A673 (cell line): ENCODE measurements around the gene EPB41L4B. TPM values are rescaled to one million over a fixed set of nuclear protein-coding genes. Genes with fewer than 3 reads are reported as not detected.
"Not testable (repeated sequence)": the region's sequence is repeated elsewhere in the genome, so short reads cannot be mapped to it uniquely, and the experiment has no call there.

Experiments used
- BruUV-seq: library from RNA; stranded (reverse); fragments of 400-500 nt; replicated peaks from 2 replicates; lab custom pipeline; 2021; lab: Mats Ljungman, UMichigan
- CTCF ChIA-PET: fragments of 300-600 bp; sonication (Branson Sonifier 250); formaldehyde crosslinking; loops from one replicate; lab custom pipeline; 2022; ENCODE audit warnings: antibody characterized with exemption; lab: Charles Lee
- POLR2A ChIA-PET: fragments of 300-600 bp; sonication (Branson Sonifier 250); formaldehyde crosslinking; loops from one replicate; lab custom pipeline; 2022; ENCODE audit warnings: antibody characterized with exemption; ENCODE audit not compliant: low non-redundant PET; lab: Charles Lee
- DNase-seq: peaks from one replicate; pipeline ENCODE4 v3.0.0-alpha.2; 2015; ENCODE audit warnings: low spot score
- H3K27ac ChIP-seq: fragments of 200-600 bp; sonication (generic); 2 replicates; pipeline ENCODE4 v1.5.1; 2016; ENCODE audit warnings: mixed run types, low read depth, mild to moderate bottlenecking, mixed read lengths, antibody characterized with exemption, low read length; ENCODE audit not compliant: poor library complexity, severe bottlenecking
- H3K27me3 ChIP-seq: fragments of 200-600 bp; sonication (generic); replicated peaks from 2 replicates; pipeline ENCODE4 v1.6.1; 2017; ENCODE audit warnings: mixed run types, low read depth, mild to moderate bottlenecking, mixed read lengths, antibody characterized with exemption, low read length; ENCODE audit not compliant: insufficient read depth, poor library complexity
- H3K36me3 ChIP-seq: fragments of 200-600 bp; sonication (generic); 2 replicates; pipeline ENCODE4 v1.6.1; 2016; ENCODE audit warnings: mixed run types, mild to moderate bottlenecking, mixed read lengths, antibody characterized with exemption, low read length; ENCODE audit not compliant: insufficient read depth, poor library complexity, severe bottlenecking
- H3K4me1 ChIP-seq: fragments of 200-600 bp; sonication (generic); 2 replicates; pipeline ENCODE4 v1.6.1; 2017; ENCODE audit warnings: mixed run types, mild to moderate bottlenecking, mixed read lengths, antibody characterized with exemption, low read length; ENCODE audit not compliant: insufficient read depth, poor library complexity, severe bottlenecking
- H3K4me3 ChIP-seq: fragments of 200-600 bp; sonication (generic); 2 replicates; pipeline ENCODE4 v1.5.1; 2016; ENCODE audit warnings: low read depth, mixed run types, mild to moderate bottlenecking, mixed read lengths, low read length; ENCODE audit not compliant: poor library complexity, severe bottlenecking
- H3K9me3 ChIP-seq: fragments of 200-600 bp; sonication (generic); 2 replicates; pipeline ENCODE4 v1.6.1; 2016; ENCODE audit warnings: mixed run types, low read depth, mild to moderate bottlenecking, mixed read lengths, antibody characterized with exemption, low read length; ENCODE audit not compliant: poor library complexity, severe bottlenecking
- CTCF ChIP-seq: fragments of 300-800, 200-600 bp; sonication (generic); conservative IDR thresholded peaks from 2 replicates; pipeline ENCODE4 v1.5.1; 2017; ENCODE audit warnings: low read depth, mild to moderate bottlenecking, antibody characterized with exemption, low read length, moderate library complexity, mixed read lengths
- EZH2 ChIP-seq: fragments of 200-600 bp; sonication (generic); IDR thresholded peaks from 2 replicates; pipeline ENCODE4 v1.6.1; 2017; ENCODE audit warnings: borderline replicate concordance, low read depth, mild to moderate bottlenecking, mixed read lengths, antibody characterized with exemption, low read length; ENCODE audit not compliant: poor library complexity, severe bottlenecking
- intact Hi-C: fragments of 100-400 bp; cut with micrococcal nuclease; formaldehyde crosslinking; loops from one replicate; pipeline ENCODE4 v1.10.0; 2022; ENCODE audit not compliant: unreplicated experiment
- total RNA-seq: library from RNA; stranded (reverse); gene quantifications from 2 replicates; pipeline ENCODE4 v1.2.3, GENCODE V29; 2021

The EPB41L4B gene
- total RNA-seq, 1 experiment from 2014 or later: not detected

DNA sequence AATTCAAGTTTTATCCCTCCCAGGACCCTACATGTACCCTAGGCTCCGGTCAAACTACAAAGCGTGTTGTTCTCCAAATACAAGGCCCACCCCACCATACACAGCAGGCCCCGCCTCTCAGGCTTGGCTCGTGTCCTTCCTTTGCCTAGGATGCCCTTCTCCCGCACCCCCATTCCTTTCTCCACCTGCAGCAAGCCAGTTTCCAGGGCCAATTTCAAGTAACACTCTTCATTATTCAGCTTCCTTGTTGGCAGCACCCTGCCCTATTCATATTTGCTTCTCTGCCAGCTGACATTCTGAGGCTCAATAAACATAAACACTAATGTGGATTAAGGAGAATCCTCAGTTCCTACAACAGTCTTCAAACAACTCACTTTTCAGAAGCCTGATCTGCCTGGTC, 31.7 kb downstream of the EPB41L4B start:
- Histone ChIP-seq H3K4me3 (no peak overlapping the region), H3K4me1 (no peaks in the 10 kb centered on the region), H3K27me3 (no peaks in the 10 kb centered on the region), H3K9me3 (no peaks in the 10 kb centered on the region), H3K36me3 (no peaks in the 10 kb centered on the region), H3K27ac (no peak overlapping the region)
- ChIA-PET POLR2A (no interaction called here), CTCF (no interaction called here)
- TF ChIP-seq EZH2 (no peak), CTCF (no peak)
- intact Hi-C loops: no loop called here
- BruUV-seq: no TSS peak
- DNase-seq: no peak

DNA sequence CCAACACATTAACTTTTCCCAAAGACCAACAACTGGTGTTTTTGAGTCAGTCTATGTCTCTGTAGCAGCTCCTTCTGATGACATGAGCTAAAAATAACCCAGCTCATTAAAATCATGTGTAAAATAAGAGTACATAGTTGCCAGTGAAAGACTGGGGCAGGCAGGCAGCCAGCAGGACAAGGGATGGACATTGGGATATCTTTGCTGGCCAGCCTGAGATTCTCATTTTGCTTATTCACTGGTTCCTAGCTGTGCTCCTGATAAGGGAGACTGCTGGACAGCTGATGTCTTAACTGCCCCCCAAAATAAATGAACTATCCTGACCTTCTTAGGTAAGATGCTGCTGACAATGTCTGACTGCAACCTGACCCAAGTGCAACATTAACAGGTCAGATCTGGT, 33.9 kb downstream of the EPB41L4B start:
- H3K4me1 ChIP-seq: no peaks in the 10 kb centered on the region
- no peak overlapping the region for H3K27ac ChIP-seq
- ChIA-PET POLR2A (no interaction called here), CTCF (no interaction called here)
- no peak overlapping the region for H3K4me3 ChIP-seq
- H3K36me3 ChIP-seq: no peaks in the 10 kb centered on the region
- no peak for DNase-seq
- H3K9me3 ChIP-seq: no peaks in the 10 kb centered on the region
- peaks cover 6% of the 10 kb centered on the region for H3K27me3 ChIP-seq
- no TSS peak for BruUV-seq
- no peak for TF ChIP-seq CTCF
- TF ChIP-seq EZH2: no peak
- intact Hi-C loops: no loop called here

DNA sequence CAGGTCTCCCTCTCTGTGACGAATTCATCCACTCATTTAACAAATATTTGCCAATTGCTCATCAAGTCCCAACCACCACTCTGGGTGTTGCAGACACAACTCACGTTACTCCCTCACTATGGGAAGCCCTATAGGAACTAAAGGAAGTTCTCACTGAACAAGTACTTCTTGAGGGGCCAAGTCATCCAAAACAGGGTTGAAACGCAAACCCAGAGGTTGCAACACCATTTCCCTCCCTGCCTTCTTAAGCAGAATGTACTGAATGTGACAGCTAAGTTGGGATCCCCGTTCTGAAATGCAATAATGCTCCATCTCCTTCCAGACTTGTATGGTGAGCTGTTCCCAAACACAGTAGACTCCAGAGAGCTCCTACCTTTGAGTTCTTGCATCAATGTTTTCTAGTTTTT, 34.3 kb downstream of the EPB41L4B start:
- no TSS peak for BruUV-seq
- intact Hi-C loops: no loop called here

GRCh38 chr9:109283672-109284071, 37.2 kb downstream of the EPB41L4B start:
- H3K36me3 ChIP-seq, H3K4me3 ChIP-seq, intact Hi-C loops, H3K9me3 ChIP-seq, H3K27ac ChIP-seq, POLR2A ChIA-PET, H3K4me1 ChIP-seq, H3K27me3 ChIP-seq, BruUV-seq, DNase-seq: not testable (repeated sequence)
- CTCF ChIA-PET: interaction anchor here (0.7 kb wide), 1 partner anchor 100 kb away, joined by 3 read pairs; no protein-coding TSS in a partner anchor

More for the DNA sequence above, 34.3 kb downstream of the EPB41L4B start:
- peaks cover 6% of the 10 kb centered on the region for H3K27me3 ChIP-seq
- H3K36me3 ChIP-seq: no peaks in the 10 kb centered on the region
- no peak overlapping the region for H3K4me3 ChIP-seq
- TF ChIP-seq EZH2 (no peak), CTCF (no peak)
- no peaks in the 10 kb centered on the region for H3K9me3 ChIP-seq
- H3K4me1 ChIP-seq: no peaks in the 10 kb centered on the region
- CTCF ChIA-PET: no interaction called here
- POLR2A ChIA-PET: no interaction called here
- no peak for DNase-seq
- no peak overlapping the region for H3K27ac ChIP-seq
